GM21786 (cell line): ENCODE measurements around the gene COL19A1.
A peak's percentile ranks its signal among the peaks of the same experiment; 100 is the strongest.
"Not testable (repeated sequence)": the region's sequence is repeated elsewhere in the genome, so short reads cannot be mapped to it uniquely, and the experiment has no call there.

ENCODE experiments used
- ATAC-seq: cut with Tn5 transposase; IDR thresholded peaks from one replicate; pipeline ENCODE4 v1.9.1; 2021; ENCODE audit not compliant: unreplicated experiment

Gene COL19A1

DNA sequence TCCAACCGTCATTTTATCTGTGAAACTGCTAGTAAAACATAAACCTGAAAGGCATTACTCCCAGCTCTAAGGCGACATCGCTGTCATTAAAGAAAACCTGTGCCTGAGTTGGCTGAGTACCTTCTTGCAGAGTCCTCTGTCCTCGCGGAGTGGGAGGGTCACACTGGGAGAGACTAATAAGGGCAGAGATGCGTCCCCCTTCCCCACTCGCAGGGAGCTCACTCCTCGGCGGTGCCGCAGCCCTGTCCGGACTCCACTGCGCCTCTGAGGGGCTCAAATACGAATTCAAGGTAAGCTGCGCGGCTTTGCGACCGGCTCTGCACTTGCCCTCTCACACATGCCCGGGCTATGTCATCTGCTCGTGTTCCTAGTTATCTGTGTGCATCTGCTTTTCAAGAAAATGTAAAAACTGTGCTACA lies at the start of gene COL19A1:
Gene COL19A1 (plus strand): TSS at position 206 of the 419 bp plus-strand sequence. CDS start 13,012 bp downstream, outside the sequence.
- peak; percentile 45 for ATAC-seq

DNA sequence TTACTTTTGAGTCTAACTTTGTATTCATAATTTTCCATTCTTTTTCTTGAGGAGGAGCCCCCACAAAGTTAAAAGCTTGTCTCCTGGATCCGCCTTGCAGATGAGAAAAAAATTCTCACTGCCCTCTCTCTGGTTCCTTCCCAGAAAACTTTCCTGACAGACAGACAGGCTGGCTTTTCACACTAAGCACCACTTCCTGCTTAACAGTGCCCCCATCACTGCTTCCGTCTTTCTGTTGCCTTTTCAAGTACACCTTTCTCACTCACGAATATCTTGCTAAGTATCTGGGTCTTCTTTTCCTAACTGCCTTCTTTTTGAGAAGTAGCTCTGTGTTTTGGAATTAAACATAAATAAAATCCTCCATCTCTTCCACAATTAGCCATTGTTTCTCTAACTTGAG lies 49.8 kb upstream of the COL19A1 start:
- no peak for ATAC-seq

DNA sequence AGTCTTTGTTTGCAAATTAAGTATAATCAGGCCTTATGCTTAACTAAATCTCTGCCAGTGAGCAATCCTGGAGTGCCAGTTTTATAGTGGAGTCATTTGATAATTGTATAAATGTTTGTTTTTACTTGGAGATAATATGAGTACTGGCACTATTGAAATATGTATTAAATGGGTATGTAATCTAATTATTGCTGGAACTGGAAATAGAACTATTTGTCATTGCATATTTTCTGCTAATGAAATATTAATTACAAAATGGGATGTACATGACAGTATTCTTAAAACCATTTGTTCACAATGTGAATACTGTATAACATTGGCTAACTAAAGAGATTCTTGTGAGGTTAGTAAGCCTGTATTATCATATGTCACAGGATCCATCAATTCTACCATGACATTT lies 49.0 kb upstream of the COL19A1 start:
- no peak for ATAC-seq

DNA sequence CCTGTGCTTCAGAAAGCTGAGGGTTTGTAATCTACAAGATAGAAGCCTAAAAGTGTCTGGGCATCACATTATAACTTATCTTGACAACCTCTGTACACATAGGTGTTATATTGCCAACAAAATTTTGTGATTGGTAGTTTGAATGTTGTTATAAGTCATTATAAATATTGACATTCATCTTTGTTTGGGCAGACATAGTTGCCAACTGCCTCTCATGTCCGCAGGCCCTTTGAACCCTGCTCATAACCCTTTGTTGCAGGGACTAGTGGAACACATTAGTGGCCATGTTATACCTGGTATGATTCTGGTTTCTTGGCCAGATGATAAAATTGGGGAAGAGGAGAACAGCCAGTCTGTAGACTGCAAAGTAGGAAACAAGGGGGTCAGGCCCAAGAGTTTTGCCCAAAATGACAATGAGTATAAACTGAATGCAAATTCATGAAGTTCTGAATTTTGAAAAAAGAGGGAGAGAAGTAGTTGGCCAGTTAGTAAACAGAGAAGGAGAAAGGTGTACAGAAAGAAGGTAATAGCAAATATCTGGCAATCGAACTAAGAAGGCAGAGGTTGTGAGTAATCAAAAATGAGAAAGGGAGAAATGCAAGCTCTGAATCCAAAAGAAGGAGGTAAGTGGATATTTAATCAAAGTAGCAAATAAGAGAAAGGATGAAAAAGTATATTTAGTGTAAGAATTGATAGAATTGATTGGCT lies 48.0 kb upstream of the COL19A1 start:
- ATAC-seq, result no peak

DNA sequence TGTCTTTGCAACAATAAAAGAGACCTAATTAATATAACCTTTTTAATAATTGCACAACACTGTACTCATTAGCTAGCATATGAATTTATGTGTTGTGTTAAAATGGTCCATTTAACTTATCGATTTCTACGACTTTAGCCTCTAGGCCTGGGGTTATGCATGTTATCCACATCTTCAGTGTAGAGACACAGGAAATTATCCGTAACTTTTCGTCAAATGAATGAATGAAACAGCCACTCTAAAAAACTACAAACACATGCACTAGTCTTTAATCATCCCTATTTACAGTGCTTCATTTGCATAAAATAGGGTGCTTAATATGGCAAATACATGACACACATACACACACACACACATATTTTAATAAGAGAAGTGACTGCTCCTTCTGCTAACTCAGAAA lies 47.2 kb upstream of the COL19A1 start:
- no peak for ATAC-seq

DNA sequence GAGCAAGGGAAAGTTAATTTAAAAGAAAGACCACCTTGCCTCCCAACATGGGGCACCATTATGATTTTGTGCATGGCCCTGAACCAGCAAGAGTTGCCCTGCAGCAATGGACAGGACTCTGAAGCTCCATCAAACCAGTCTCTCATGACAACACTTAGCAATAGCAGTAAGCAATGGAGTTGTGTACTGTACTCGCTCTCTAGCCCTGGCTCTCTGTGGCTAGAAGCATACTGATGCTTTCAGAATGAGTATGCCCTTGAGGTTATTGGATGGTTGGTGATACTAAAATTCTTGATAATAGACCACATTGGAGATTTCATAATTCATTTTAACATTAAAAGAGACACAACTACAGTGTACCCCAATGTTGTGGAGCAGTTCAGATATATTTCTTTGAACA lies 46.3 kb upstream of the COL19A1 start:
- no peak for ATAC-seq

DNA sequence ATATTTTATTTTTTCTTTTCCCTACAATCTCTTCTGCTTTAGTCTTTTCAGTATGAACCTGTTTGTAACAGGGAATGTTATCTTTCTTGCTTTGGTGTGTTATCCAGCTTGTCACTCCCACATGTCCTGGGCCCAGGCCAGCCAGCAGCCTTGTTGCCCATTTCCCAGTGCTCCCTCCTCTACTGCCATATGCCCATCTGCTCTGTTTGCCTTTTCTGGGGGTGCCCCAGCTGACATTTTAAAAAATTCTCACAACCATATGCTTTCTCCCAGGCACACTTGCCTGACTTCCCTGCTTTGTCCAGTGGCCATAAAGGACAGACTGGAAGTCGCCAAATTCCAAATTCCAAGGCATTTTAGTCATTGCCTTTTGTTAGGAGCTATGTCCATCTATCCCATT lies 45.9 kb upstream of the COL19A1 start:
- no peak for ATAC-seq

DNA sequence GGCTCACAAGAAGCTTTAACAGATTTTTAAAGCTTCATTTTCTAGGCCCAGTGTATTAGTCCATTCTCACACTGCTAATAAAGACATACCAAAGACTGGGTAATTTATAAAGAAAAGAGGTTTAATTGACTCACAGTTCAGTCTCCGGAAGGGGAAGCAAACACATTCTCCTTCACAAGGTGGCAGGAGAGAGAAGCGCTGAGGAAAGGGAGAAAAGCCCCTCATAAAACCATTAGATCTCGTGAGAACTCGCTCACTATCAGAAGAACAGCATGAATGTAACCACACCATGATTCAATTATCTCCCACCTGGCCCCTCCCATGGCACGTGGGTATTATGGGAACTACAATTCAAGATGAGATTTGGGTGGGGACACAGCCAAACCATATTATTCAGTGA lies 42.0 kb upstream of the COL19A1 start:
- not testable (repeated sequence) for ATAC-seq

DNA sequence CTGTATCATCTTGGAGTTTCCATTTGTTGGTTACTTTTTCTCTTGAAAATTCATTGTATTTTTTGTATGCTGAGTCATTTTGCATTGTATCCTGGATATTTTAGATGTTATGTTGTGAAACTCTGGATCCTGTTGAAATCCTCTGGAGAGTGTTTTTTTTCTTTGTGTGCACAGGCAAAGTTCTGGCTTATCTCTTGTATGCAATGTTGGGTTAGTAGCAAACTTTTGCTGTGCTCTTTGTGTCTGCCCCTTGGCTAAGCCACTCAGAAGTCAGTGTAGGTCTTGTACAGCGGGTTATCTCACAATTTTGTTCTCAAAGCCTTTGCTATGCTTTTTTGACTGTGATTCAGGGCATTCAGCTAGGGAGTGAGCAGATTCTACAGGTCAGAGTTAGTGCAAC lies 40.5 kb upstream of the COL19A1 start:
- no peak for ATAC-seq

DNA sequence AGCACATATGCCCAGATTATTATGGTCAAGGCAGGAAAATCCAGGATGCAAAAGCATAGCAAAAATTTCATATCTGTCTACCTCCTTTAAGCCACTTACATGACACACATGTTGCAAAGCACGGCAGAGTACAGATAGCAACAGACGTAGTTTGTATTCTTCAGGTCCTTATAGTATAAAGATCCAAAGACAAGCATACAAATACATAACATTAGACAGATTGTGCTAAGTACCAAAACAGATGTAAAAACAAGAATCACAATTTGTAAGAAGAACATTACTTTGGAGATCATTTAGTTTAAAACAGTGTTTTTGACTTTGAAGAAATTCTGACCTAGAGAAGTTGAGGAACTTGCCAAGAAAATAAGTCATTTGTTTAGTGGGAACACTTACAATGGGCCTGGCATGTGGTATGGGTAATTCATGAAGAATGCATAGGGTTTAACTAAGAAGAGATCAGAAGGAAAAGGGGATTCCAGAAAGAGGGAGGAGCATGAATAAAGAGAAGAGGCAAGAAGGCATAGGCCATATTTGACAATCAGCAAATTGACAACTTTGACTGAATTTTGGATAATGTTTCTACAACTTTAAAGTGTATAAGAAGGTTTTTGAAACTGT lies 39.0 kb upstream of the COL19A1 start:
- no peak for ATAC-seq

DNA sequence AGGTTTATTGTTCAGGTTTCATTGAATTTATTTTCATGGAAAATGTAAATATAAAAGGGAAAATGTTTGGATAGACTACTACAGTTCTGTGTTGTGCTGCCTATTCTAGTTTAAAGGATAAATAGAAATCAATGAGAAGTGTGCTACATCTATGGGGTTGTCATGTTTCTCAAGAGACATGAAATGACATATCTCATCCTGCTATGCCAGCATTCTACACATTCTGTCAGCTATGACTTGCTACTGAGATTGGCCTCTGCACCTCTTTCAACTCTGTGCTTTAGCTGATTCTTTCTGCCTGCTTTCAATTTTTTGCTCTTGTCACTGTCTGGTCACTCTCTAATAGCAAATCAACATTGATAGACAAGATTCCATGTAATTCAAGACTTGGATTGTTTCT lies 33.8 kb upstream of the COL19A1 start:
- ATAC-seq, result no peak

DNA sequence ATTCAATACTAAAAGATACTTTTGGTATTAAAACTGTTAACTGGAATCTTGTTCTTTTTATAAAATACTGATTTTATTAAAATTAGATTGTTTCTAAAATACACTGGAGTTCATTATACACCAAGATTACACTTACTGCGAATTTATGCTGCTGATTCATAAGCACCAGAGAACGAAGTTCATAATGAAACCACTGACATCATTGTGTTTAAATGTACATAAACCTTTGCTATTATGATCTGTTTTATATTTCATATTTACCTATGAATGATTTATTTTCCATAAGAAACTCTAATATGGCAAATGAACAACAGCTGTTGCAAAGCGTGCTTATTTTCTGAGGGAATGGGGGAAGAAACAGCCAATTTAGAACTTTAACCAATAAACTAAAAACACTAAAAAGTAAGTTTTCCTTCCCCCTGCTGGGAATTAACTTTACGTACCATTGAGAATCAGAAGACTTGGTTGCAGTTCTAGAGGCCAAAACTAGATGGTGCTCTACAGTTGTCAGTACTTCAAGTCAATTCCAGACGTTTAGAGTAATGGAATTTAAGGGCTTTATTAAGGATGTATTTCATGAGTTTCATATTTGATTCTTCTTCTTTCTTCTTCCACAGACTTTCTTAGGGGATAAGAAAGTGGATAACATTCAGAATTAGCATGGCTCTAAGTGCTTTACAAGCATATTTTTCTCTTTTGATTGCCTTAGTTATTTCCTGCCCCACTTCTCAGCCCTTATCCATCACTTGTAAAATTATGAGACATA lies 30.8 kb upstream of the COL19A1 start:
- peak; percentile 84 for ATAC-seq

DNA sequence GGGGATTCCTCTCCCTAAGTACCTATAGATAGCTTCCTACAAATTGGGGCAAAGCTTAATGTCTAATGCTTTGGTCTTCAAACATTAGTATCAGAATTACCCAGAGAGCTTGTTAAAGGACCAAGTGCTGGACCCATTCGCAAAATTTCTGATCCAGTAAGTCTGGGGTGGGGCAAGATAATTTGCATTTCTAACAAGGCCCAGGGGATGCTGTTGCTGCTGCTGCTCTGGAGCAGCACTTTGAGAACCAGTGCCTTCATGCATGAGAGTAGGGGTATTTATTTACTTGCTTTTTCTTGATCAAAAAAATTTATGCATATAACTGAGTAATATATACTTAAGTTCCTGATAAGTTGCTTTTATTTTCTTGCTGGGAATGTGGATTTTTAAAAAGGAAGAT lies 24.5 kb upstream of the COL19A1 start:
- ATAC-seq, result no peak

DNA sequence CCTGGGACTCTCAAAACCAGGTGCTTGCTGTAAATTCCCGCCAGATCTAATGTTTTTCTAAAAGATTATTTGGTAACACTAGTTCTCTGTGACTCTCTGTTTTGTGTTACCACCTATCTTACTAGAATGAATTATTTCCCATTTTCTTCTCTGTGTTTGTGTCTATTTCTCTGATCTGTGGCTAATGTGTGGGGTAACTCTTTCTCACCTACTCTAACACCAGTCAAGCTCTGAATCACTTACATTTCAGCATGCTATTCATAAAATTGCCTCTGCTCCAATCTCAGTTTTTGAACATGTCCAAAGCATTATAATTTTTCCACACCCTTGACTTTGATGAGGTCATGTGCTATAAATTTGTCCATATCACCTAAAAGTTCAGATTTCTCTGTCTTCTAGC lies 23.2 kb upstream of the COL19A1 start:
- no peak for ATAC-seq

DNA sequence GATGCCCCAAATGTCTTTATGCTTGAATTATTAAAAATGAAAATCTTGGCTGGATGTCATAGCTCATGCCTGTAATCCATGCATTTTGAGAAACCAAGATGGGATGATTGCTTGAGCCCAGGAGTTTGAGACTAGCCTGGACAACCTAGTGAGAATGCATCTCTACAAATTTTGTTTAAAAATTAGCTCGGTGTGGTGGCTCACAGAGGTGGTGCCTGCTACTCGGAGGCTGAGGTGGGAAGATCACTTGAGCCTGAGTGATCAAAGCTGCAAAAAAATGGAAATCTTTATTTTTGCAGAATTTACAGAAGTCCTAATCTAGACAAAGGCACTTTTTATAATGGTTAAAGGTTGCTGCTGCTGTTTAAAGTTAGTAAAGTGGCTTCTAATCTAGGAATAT lies 20.0 kb upstream of the COL19A1 start:
- no peak for ATAC-seq

DNA sequence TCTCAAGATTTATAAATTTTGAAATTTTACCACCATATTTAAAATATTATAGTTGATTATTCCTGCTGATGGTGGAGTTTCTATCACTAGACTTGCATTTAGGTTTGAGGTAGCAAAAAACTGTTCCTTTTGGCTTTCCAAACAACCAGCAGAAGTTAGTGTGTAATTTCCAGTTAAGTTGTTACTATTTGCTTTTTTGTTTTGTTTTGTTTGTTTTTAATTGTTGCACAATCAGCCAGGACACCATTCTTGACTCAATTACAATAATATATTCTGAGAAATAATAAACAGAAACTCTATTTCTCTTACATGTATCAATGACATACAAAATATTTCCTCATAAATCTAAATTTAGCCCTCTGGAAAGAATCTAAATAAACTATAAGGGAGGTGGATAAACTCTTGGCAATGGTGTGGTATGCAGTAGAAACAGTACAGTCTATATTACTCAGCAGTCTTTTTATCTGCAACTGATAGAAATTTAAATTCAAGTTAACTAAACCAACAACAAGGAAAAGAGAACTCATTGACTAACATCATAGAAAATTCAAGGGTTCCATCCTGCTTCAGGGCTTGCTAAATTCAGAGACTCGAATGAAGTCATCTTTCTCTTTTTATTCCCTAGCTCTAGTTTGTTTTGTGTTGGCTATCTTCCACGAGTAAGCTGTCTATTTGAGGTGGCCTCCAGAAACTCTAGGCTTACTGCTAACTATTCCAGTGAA lies 19.4 kb upstream of the COL19A1 start:
- ATAC-seq, result no peak

DNA sequence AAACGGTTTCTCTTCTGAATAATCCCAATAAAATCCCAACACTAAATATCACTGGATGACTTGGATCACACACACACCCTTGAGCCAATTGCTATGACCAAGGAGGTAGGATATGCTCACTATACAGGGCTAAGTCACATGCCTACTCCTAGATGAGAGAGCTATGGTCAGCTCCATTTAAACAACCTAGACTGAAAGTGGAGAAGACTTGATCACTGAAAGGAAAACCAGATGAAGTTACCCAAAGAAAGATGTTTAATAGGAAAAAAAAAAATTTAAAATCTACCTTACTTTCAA lies 18.9 kb upstream of the COL19A1 start:
- no peak for ATAC-seq

DNA sequence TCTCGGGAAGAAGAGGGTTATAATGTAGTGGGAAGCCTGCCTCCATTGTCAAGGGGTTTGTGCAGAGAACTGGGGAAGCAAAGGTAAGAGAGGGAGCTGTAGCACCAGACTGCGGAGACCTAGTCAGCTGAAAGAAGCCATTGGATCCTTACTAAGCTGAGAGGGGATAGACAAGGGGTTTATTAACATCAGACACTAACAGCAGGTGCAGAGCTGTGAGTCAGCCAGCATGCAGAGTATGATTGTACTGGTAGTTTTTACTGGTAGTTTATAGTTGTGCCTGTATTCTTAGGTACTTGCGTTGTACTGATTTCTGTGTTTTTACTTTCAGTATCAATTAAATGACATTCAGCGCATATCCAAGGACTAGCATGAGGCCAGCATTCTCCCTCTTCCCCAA lies 17.8 kb upstream of the COL19A1 start:
- ATAC-seq, result no peak

DNA sequence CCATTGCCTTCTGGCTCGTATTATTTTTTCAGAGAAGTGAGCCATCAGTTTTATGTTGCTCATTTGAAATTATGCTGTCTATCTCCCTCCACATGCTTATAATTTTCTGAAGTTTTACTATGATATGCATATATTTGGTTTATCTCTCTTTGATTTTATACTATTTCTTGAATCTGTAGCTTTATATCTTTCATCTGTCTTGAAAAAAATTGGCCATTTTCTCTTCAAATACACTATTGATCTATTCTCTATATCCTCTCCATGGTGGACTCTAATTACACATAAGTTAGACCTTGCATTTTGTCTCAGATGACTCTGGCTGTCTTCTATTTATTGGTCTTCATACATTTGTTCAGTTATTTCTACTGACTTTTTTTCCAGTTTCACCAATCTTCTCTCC lies 13.7 kb upstream of the COL19A1 start:
- no peak for ATAC-seq

DNA sequence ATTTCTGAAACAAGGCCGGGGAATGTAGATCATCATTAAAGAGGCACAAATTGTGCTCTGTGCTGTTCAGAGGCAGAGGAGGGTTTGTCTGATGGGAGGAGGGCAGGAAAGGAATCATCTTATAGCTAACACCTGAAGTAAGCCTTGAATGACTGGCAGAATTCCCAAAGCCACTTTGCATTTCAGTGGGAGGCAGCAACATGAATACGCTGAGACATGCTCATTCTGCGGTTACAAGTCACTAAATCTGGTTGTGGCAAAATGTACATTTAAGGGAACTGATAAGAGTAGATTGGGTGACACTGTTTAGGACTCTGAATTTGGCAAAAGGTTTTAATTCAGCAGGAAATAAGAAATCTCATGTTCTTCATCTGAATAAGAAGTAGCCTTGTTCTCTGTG lies 4.4 kb upstream of the COL19A1 start:
- no peak for ATAC-seq

DNA sequence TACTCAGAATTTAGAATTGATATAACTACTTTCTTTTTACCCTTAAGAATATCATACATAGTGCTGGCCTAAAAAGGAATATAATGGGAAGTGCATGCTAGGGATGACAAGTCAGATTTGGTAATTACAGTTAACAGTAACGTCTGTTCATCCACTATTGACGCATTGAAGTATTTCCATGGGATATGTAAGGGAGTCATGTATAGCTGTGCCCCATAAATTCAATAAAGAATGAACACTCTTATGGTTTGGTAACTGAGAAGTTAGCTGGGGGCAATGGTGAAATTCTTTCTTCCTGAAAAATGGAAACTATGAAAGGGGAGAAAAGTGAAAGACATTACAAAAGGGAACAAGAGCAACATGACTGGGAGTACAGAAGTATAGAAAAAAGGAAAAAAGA lies 2.6 kb upstream of the COL19A1 start:
- no peak for ATAC-seq

DNA sequence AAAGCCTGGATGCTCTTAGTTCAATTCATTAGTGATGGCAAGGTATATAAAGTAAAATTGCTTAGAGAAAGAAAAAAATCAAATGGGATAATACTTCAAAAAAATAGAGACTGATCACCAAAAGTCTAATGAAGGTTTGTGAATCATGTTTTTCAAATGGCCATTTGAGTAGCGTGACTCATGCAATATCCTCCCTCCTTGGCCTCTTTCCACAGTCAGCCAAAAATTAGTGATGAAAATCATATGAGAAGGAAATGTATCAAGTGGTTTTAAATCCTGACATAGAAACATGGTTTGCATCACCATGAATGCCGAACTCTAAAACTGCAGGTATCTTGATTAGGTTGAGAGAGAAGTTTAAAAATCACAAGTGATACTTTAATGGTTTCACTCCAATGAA lies 1.2 kb upstream of the COL19A1 start:
- ATAC-seq, result no peak
